AG09309 (cell line): Measurements from ENCODE around the gene C6orf136.

Experiments used
- DNase-seq: peaks from one replicate; pipeline ENCODE4 v3.0.0-alpha.2; 2010; ENCODE audit warnings: low read depth
- H3K4me3 ChIP-seq: 2 replicates; pipeline ENCODE4 v1.5.1; 2011; ENCODE audit warnings: mild to moderate bottlenecking, low read depth, low read length, moderate library complexity; ENCODE audit not compliant: control insufficient read depth
- TF ChIP-seq, protein P1 (sequence below): IDR thresholded peaks from 2 replicates; pipeline ENCODE4 v1.5.1; 2011; ENCODE audit warnings: mild to moderate bottlenecking, low read depth, low read length, inconsistent platforms; ENCODE audit not compliant: insufficient read depth, control insufficient read depth; ENCODE audit errors: missing control alignments

The C6orf136 gene

DNA sequence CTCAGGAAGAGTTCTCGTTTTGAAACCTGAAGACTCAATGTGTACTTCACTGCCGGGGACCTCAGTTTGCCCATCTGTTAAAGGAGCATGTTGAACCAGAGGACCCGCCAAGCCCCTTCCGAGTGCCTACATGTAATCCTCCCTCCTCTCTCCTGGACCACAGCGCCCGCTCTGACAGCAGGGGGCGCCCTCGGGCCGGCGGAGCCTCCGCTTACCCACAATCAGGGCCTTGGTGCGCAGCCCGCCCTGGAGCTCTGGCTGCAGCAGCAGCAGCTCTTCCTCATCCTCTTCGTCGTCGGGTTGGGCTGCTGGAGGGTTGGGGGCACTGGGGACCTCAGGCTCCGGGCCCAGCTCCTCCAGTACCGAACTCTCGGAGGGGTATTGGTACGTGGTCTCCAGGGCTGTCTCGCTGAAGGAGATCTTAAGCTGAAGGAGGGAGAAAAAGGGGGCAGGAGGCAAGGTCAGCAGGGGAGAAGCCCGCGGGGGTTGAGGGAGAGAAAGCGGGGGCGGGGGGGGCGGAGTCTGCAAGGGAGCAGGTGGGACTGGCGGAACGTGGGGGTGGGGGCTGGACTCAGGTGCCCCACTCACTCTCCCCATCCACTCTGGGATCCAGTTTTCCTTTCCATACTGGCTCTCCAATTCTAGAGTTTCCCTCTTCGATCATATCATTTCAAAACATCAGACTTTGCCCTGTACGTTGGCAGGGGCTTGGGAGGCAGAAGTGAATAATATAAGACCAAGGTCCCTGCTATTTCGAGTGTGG, 32.2 kb downstream of the C6orf136 start:
- DNase-seq, result no peak
- TF ChIP-seq, protein P1, sequence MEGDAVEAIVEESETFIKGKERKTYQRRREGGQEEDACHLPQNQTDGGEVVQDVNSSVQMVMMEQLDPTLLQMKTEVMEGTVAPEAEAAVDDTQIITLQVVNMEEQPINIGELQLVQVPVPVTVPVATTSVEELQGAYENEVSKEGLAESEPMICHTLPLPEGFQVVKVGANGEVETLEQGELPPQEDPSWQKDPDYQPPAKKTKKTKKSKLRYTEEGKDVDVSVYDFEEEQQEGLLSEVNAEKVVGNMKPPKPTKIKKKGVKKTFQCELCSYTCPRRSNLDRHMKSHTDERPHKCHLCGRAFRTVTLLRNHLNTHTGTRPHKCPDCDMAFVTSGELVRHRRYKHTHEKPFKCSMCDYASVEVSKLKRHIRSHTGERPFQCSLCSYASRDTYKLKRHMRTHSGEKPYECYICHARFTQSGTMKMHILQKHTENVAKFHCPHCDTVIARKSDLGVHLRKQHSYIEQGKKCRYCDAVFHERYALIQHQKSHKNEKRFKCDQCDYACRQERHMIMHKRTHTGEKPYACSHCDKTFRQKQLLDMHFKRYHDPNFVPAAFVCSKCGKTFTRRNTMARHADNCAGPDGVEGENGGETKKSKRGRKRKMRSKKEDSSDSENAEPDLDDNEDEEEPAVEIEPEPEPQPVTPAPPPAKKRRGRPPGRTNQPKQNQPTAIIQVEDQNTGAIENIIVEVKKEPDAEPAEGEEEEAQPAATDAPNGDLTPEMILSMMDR, result peak; percentile 93
- H3K4me3 ChIP-seq, result peak overlapping the region; percentile 3

DNA sequence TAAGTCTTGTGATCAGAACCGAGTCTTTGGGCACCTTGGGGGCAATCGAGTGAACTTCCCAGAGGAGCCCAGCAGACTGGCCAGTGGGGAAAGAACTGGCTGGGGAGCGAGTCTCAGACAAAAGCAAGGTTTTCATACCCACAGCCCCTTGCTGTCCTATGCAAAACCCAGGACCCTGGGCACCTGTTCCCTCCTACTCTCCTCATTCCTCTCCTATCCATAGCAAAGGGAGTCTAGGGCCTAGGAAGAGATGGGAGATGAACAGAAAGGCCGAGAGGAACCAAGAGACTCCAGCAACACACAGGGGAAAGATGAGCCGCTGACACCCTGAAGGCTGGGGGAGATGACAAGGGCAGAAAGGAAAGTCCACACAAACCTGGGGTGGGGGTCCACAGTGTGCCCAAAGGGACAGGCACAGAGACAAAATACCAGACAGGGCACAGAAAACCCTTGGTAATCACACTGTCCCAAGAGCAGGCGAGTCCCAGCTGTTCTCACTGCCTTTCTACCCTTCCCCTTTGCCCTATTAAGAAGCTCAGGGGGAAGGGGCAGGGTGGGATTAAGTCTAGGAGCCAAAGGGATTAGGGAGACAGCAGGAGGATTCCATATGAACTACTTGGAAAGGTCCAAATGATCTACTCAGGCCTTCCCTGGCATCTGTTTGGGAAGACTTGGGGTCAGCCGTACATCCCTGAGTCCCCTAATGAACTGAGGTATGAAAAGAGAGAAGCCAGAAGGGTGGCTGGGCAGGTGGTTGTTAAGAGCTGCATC, 33.0 kb downstream of the C6orf136 start:
- DNase-seq, result no peak
- no peak overlapping the region; the same call in 1 of the 2 replicates for H3K4me3 ChIP-seq
- TF ChIP-seq, protein P1, result no peak

DNA sequence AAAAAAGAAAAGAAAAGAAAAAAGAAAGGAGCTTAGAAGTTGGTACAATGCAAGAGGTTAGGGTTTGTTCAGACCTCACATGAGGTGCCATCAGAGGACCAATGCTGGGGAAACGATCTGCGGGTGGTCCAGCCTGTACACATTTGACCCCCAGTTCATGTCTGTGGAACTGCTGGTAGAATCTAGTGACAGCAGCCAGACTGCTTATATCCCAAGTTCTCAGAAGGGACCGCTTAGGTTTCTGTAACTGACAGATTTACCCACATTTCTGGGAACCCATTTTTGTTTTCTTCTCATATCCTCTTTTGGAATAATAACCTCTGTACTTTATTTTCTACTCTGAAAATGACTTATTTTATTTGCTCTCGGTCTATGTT, 34.8 kb downstream of the C6orf136 start:
- TF ChIP-seq, protein P1, result no peak
- peak overlapping the region; percentile 89 for H3K4me3 ChIP-seq
- no peak for DNase-seq

DNA sequence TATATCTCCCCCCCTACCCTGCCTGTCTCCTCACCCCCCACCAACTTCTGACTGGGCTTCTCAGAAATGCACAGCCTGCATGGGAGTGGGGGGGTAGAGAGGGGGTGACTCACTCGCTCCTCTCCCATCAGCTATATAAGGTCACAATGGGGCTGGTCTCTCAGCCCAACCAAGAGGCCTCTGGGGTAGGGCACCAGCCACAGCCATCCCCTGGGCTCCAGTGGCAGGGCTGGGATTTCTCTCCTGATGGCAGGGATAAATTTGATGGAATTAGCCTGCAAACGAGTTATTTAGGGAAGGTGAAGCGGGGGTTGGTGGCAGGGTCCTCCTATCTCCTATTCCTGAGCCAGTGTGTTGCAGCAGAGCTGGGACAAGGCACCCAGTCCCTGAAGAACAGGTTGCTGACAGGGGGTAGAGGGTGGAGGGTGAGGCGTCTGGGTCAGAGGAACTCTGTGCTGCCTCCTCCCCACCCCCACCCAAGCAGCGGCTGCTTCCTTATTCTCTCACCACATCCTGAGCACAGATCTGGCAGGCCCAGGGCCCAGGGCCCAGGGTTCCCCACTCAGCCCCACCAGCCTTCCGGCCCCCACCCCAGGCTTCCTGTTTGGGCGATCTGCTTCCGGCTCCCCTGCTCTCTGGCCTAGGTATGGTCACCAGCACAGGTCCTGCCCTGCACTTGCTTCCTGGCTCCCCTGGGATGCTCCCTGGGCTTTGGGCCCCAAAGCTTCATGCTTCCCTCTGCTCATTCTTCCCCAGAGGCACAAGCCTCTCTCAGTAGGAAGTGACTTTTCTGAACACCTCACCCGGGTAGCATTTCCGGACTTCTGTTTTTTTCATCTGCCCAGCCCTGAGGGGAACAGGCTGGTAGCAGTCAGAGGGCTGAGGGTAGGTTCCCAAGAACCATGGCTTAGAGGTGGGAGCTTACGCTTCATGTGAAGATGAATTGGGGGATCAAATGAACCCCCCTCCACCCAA, 35.5 kb downstream of the C6orf136 start:
- TF ChIP-seq, protein P1, result no peak
- peak; percentile 48 for DNase-seq
- H3K4me3 ChIP-seq, result peak overlapping the region; percentile 89

DNA sequence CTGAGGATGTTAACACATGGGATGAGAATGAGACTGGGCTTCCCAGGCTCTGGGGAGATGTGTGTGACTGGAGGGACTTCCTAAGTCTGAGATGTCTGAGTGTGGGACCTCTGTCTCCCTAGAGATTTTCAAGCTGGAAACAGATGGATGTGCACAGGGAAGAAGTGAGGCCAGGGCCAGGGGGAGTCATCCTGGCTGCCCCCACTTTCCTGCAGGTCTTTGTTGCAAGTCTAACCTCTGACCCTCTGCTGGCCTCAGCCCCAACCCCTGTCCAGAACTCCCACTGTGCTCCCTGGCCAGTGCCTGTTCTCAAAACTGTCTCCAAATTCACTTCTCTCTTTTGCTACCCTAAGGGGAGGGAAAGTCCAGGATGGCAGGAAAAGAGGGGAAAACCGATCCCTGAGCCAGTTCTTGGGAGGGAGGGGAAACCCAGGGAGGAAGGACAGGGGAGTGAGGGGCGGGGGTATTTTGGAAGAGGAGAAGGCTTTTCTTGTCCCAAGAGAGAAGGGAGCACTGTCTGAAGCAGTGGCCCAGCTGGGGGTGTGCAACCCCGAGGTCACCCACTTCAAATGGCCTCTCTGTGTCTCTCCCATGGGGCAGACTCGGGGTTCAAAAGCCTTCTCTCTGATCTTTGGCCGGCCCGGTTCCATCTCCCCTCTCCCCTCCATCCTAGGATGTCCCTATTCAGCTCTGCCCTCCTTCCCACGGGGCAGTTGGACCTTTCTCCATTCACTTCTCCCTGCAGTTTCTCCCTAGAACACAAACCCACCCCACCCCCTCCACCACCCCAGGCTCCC, 36.4 kb downstream of the C6orf136 start:
- H3K4me3 ChIP-seq, result peak overlapping the region; percentile 89

More for the DNA sequence above, 36.4 kb downstream of the C6orf136 start:
- DNase-seq, result no peak
- TF ChIP-seq, protein P1, result no peak
